Measurements from ENCODE around the gene ACIN1.
A peak's percentile ranks its signal among the peaks of the same experiment; 100 is the strongest.

The ACIN1 gene

DNA sequence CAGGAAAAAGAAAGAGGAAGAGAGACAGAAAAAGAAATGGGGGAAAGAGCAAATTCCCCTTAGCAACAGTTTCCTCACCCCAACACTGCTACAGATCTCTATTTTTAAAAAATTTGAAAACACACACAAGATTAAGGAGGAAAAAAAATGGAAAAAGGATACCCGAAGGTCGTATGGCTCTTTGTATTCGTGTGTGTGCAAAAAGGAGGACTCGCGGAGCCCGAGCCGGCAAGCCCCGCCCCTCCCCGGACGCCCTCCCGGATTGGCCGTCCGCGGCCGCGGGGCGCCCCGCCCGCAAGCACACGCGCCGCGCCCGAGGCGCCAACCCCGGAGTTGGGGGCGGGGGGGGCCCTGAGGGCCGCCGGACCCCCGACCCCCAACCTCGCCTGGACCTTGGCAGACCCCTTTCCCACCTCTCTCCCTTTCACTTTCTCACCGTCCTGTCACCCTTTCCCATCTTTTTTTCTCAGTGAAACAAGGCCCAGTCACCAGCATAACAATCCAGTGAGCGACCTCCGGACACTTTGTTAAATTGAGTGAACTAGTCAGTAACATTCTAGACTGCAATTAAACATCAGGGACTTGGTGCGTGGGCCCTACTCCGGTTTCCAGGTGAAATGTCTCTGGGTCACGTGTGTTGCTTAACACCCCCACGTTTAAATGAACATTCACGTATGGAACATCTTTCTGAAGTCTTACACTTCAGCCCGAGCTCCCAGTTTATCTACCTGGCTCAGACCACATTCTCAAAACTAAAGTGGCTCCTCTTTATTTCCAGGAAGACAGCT is 84.8 kb downstream of the ACIN1 start, which contains the start of gene C14orf93:
C14orf93 (minus strand) TSS at position 205 of the 788 bp plus-strand sequence. CDS start 11,120 bp downstream, outside the sequence.
- DNase-seq (ENCODE audit: extremely low spot score), result peak; percentile 92
- TF ChIP-seq, protein P1, sequence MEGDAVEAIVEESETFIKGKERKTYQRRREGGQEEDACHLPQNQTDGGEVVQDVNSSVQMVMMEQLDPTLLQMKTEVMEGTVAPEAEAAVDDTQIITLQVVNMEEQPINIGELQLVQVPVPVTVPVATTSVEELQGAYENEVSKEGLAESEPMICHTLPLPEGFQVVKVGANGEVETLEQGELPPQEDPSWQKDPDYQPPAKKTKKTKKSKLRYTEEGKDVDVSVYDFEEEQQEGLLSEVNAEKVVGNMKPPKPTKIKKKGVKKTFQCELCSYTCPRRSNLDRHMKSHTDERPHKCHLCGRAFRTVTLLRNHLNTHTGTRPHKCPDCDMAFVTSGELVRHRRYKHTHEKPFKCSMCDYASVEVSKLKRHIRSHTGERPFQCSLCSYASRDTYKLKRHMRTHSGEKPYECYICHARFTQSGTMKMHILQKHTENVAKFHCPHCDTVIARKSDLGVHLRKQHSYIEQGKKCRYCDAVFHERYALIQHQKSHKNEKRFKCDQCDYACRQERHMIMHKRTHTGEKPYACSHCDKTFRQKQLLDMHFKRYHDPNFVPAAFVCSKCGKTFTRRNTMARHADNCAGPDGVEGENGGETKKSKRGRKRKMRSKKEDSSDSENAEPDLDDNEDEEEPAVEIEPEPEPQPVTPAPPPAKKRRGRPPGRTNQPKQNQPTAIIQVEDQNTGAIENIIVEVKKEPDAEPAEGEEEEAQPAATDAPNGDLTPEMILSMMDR (IDR thresholded peaks at IDR 0.05; ENCODE audit: control extremely low read depth, extremely low read depth, low read depth, missing control alignments), result no peak
- POLR2A ChIA-PET, result no interaction called here
- CTCF ChIA-PET, result interaction anchor here (0.8 to 5.9 kb wide), 3 partner anchors 24 to 38 kb away, joined by 3 to 41 read pairs (median 9); partner anchors contain the start of gene AJUBA

DNA sequence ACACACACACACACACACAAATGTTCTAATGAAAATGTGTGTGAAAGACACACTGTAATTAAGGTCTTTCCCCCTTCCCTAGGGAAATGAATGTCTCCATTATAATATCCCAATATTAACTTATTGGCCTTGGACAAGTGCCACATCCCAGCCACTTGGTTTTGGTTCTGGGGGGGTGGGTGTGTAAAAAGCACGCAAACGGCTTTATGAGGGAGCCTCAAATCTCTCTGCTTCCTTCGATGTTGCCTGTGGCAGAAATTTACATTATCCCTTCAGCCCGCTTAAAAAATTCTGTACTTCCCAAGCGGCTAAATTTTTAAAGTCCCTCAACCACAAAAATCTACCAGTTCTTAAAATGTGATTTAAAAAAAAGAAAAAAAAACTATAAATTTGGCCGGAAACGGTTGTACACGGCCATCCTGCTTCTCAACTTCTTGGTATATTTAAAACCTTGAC is 85.4 kb downstream of the ACIN1 start:
- TF ChIP-seq, protein P1 (IDR thresholded peaks at IDR 0.05; ENCODE audit: control extremely low read depth, extremely low read depth, low read depth, missing control alignments), result no peak
- DNase-seq (ENCODE audit: extremely low spot score), result no peak
- CTCF ChIA-PET, result interaction anchor here (1.1 to 8.6 kb wide), 5 partner anchors 15 to 59 kb away, joined by 4 to 91 read pairs (median 8); no protein-coding TSS in a partner anchor
- POLR2A ChIA-PET, result no interaction called here

DNA sequence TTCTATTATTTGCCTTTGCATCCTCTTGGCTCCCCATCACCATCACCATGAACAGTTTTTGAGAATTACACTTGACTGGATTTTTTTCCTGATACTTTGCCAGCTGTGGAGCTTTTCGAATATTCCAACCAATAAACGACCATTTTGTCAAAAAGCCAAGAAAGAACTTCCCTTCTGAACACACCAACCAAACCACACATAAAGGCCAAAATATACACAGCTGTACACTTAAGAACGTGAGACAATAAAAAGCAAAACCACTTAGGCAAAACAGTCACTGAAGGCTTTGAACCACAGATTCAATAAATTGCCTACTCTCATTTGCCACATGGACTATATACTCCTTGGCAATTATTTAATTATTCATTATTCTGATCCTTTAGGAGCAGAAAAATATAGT is 86.1 kb downstream of the ACIN1 start:
- TF ChIP-seq, protein P1 (IDR thresholded peaks at IDR 0.05; ENCODE audit: control extremely low read depth, extremely low read depth, low read depth, missing control alignments), result no peak
- no peak for DNase-seq (ENCODE audit: extremely low spot score)
- ChIA-PET CTCF (interaction anchor here (1.1 to 8.6 kb wide), 6 partner anchors 14 to 60 kb away, joined by 4 to 91 read pairs (median 18); no protein-coding TSS in a partner anchor), POLR2A (interaction anchor here (0.5 kb wide), 1 partner anchor 296 kb away, joined by 4 read pairs; no protein-coding TSS in a partner anchor)
